ENCODE results near the gene UHMK1.
"Not testable (repeated sequence)": the region's sequence is repeated elsewhere in the genome, so short reads cannot be mapped to it uniquely, and the experiment has no call there.

The UHMK1 gene, protein sequence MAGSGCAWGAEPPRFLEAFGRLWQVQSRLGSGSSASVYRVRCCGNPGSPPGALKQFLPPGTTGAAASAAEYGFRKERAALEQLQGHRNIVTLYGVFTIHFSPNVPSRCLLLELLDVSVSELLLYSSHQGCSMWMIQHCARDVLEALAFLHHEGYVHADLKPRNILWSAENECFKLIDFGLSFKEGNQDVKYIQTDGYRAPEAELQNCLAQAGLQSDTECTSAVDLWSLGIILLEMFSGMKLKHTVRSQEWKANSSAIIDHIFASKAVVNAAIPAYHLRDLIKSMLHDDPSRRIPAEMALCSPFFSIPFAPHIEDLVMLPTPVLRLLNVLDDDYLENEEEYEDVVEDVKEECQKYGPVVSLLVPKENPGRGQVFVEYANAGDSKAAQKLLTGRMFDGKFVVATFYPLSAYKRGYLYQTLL

DNA sequence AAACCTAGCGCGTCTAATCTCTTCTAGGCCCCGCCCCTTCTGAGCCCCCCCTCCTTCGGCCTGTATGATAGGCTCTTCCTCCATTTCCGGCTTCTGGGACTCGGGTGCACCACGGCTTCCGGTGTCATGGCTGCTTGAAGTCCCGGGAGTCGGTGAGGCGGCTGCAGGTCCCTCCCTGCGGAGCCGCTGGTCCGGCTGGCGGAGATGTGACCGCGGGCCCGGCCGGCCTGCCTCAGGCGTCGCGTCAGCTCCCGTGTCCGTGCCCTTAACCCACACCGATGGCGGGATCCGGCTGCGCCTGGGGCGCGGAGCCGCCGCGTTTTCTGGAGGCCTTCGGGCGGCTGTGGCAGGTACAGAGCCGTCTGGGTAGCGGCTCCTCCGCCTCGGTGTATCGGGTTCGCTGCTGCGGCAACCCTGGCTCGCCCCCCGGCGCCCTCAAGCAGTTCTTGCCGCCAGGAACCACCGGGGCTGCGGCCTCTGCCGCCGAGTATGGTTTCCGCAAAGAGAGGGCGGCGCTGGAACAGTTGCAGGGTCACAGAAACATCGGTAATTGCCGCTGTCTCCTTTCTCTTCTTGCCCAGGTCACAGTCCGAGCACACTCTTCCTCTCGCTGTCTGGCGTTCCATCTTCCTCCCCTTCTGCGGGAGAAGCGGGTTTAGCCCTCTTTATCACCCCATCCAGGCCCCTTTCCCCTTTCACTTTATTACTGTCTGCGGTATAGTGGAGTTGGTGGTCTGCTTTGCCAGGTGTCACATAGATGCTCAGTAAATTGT lies at the start of gene UHMK1:
UHMK1 (plus strand) TSS at position 96 of the 773 bp plus-strand sequence; CDS start at position 279, 183 bp downstream.
- DNase-seq, result peak; percentile 90

DNA sequence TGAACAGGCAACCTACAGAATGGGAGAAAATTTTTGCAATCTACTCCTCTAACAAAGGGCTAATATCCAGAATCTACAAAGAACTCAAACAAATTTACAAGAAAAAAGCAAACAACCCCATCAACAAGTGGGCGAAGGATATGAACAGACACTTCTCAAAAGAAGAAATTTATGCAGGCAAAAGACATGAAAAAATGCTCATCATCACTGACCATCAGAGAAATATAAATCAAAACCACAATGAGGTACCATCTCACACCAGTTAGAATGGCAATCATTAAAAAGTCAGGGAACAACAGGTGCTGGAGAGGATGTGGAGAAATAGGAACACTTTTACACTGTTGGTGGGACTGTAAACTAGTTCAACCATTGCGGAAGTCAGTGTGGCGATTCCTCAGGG lies 43.3 kb upstream of the UHMK1 start:
- not testable (repeated sequence) for DNase-seq

DNA sequence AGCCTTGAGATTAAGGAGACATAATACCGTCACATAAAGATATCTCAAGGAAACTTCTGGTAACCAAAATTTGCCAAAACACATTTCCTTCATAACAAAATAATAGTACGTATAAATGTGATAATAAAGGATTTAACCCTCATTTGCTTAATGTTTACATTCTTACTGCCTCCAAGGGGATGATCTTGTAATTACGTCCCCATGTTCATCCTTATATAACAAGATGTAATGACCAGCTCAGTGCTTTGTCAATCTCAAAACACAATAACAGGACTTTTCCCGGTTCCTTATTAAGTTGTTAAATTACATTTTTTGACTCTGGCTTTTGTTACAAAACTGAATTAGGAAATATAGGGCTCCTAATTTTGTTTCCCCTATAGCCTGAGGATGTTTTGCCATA lies 41.3 kb upstream of the UHMK1 start:
- DNase-seq, result no peak

DNA sequence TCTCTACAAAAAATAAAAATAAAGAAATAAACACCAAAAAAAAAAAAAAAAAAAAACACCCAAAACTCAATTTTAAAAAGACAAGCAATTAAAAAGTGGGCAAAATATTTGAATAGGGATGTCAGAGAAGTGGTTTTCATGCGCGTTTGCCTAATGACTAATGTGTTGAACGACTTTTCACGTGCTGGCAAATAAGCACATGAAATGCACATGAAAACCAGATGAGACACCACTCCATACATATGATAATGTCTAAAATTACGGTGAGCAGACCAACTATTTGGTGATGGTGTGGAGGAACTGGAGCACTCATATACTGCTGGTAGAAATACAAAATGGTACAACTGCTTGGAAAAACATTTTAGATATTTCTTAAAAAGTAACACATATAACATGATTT lies 39.4 kb upstream of the UHMK1 start:
- no peak for DNase-seq

DNA sequence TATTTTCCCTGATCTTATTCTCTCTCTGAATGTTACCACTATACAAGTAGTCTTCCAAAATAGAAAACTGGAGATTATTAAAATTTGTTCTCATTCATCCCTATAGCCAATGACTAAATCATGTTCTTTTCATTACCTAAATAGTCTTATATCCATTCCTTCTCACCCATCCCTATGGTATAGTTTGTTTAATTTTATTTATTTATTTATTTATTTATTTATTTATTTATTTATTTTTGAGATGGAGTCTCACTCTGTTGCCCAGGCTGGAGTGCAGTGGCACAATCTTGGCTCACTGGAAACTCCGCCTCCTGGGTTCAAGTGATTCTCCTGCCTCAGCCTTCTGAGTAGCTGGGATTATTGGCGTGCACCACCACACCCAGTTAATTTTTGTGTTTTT lies 35.2 kb upstream of the UHMK1 start:
- DNase-seq, result not testable (repeated sequence)

DNA sequence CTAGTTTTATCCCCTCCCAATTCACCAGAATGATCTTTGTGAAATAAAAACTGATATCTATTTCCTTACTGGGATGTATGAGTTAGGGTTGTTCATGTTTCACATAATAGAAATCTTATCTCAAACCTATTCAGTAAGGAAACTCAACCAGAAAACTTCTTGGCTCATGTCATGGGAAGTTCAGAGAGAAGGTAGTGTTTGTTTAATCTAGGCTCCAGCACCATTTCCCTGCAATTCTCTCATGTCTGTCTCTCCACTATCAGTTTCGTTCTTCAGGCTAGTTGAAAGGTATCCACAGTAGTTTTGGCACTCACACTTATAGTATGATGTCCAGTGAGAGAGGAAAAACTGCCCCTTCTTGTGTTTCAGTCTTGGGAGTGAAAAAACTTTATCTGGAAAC lies 34.6 kb upstream of the UHMK1 start:
- DNase-seq, result no peak

DNA sequence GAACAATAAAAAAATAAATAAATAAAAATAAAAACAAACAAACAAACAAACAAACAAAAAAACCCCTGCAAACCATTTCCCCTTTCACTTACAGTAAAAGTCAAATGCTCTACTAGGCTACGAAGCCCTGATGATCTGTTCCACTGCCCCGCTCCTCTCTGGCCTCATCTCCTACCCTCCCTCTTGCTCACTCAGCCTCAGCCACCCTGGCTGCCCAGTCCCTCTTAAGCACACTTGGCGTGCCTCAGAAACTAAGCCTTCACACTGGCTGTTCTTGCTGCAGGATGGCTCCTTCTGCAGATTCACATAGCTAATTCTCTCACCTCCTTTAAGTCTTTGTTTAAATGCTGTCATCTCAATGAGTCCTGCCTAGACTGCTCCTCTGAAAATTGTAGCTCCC lies 30.8 kb upstream of the UHMK1 start:
- no peak for DNase-seq

DNA sequence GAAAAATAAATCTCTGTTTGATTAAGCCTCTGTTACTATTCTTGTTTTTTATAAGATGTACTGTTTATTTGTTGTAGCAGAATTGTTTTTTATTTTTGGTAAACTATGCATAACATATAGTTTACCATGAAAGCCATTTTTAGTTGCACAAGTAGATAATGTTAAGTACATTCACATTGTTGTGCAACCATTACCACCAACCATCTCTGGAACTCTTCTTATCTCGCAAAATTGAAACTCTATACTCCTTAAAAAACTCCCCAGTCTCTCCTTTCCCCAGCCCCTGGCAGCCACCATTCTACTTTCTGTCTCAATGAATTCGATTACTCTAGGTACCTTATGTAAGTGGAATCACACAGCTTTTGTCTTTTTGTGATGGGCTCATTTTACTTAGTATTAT lies 27.4 kb upstream of the UHMK1 start:
- DNase-seq, result no peak

DNA sequence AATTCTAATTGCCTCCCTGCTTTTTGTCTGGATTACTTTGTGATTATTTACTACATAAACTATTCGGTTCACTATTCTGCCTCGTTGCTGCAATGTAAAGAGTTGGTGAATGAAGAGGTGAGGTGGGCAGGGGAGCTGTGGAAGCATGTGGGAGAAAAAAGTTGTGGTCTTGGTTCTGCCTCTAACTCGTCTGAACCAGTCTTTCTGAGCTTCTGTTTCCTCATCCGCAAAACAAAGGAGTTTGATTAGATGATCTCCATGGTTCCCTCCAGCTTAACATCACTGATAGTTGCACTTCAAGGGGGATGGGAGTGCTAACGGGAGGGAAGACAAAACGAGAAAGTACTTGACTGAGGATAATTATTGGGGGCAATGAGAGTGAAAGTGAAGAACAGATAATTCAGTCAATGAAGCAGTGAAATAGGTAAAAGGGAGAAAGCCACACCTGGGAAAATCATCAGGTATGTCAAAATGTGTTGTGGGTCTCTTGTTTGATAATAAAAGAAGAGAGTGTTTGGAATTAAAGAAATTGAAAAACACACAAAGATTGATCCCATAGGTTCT lies 26.2 kb upstream of the UHMK1 start:
- no peak for DNase-seq

DNA sequence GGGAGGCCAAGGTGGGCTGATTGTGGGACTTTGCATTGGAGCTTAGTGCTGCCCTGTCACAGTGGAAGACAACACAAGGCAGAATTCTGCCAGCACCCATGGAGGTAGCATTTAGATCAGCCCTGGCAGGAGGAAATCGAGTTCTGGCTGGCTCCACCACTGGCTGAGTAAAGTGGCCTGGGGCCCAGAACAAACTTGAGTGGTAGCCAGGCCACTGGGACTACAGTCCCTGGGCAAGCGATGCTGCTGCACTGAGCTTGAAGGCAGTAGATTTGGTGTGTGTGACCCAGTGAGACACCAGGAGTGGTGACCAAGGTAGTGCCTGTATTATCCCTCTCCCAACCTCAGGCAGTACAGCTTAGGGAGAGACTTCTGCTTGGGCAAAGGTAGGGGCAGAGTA lies 22.5 kb upstream of the UHMK1 start:
- no peak for DNase-seq

DNA sequence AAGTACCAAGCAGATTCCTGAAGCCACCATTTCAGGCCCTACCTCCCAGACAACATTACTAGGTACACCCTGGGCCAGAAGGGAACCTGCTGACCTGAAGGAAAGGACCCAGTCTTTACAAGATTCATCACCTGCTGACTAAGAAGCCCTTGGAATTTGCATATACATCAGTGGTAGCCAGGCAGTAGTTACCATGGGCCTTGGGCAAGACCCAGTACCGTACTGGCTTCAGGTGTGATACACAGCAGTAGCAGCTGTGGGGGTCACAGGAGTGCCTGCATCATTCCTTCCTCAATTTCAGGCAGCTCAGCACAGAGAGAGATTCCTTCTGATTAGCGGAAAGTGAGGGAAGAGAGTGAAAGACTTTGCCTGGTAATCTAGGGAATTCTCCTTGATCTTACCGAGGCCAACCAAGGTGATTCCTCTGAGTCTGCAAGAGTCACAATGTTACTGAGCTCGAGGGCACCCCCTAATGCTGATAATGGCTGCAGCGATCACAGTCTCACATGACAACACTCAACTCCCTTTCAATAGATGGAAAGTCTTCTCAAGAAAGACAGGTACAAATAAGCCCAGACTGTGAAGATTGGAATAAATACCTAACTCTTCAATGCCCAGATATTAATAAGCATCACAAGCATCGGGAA lies 22.0 kb upstream of the UHMK1 start:
- no peak for DNase-seq

DNA sequence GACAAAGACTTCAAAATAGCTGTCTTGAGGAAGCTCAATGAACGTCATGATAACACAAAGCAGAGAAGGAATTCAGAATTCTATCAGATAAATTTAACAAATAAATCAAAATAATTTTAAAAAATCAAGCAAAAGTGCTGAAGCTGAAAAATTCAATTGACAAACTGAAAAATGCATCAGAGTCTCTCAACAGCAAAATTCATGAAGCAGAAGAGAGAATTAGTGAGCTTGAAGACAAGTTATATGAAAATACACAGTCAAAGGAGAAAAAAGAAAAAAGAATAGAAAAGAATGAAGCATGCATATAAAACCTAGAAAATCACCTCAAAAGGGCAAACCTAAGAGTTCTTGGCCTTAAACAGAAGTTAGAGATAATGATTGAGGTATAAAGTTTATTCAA lies 21.0 kb upstream of the UHMK1 start:
- DNase-seq, result no peak

DNA sequence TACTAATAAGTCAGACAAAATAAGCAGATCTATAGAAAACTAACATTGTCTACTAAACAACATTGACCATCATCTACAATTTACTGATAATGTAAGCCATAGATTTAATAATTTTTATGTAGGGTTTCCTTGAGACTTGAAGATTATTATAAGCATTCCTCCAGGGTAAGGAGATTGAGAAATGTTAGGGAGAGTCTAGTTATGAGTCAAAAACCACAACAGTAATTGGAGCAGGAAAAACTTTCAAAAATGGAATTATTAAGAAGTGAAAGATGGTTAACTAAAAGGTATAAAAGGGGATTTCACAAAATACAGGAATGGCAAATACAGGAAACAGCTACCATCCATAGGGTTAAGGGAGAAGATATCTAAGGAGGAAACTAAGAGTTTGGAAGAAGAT lies 12.4 kb upstream of the UHMK1 start:
- DNase-seq, result no peak

DNA sequence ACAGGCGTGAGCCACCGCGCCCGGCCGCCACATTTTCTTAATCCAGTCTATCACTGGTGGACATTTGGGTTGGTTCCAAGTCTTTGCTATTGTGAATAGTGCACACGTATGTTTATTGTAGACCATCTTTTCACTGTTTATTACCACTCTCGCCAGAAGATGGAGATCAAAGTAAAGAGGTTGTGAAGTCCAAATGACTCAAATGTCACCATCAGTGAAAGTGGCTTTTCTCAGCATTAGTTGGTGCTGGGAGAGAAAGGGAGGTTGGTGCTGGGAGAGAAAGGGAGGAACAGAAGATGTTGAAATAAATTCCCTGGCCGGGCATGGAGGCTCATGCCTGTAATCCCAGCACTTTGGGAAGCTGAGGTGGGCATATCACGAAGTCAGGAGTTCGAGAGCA lies 10.4 kb upstream of the UHMK1 start:
- DNase-seq, result no peak

DNA sequence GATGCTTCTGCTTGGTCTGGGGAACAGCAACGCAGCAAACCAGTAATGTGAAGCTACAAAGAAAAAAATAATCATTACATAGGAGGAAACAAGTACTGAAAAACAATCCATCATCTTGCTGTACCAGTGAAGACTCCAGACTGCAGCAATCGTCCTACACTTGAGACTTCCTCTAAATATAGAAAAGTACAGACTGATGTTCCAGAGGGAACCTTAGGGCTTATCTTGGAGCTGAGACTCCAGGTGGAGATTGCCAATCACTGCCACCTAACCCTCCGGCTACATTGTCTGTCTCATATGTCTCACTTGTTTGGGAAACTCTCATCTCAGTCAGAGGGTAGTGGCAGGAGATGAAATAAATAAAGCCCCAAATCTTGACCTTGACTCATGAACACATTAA lies 9.4 kb upstream of the UHMK1 start:
- DNase-seq, result no peak

DNA sequence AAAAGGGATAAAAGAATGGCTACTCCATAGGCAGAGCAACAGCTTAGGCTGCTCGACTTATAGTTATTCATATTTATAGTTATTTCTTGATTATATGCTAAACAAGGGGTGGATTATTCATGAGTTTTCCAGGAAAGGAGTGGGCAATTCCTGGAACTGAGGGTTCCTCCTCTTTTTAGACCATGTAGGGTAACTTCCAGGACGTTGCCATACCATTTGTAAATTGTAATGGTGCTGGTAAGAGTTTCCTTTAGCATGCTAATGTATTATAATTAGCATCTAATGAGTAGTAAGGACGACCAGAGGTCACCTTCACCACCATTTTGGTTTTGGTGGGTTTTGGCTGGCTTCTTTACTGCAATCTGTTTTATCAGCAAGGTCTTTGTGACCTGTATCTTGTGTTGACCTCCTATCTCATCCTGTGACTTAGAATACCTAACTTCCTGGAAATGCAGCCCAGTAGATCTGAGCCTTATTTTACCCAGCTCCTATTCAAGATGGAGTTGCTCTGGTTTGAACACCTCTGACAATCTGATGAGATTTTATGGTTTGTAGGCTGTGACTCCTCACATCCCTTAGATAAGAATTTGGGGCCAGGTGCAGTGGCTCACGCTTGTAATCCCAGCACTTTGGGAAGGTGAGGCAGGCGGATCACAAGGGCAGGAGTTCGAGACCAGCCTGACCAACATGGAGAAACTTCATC lies 1.9 kb upstream of the UHMK1 start:
- not testable (repeated sequence) for DNase-seq

DNA sequence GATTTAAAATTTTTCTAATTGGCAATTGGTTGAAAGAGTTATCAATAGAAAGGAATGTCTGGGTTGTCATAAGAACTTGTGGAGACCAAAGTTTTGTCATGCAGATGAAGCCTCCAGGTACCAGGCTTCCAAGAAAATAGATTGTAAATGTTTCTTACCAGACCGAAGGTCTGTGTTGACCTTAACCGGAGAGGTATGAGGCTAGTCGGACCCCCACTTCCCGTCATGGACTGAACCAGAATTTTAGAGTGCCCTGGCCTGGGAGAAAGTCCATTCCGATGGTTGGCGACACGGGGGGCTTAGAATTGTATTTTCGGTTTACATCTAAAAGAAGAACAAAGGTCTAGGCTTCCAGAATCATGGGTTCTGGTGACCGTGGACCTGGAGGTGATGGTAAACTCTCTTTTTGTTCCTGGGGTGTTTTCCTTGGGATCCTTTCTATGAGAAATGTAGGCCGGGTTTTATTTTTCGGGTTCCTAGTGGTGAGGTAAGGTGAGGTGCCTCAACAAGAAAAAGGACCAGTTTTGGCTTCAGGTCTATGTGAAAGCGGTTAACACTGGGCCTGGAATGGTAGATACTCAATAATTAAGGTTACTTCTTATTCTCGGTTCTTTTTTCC lies 405 bp upstream of the UHMK1 start:
- DNase-seq, result no peak

DNA sequence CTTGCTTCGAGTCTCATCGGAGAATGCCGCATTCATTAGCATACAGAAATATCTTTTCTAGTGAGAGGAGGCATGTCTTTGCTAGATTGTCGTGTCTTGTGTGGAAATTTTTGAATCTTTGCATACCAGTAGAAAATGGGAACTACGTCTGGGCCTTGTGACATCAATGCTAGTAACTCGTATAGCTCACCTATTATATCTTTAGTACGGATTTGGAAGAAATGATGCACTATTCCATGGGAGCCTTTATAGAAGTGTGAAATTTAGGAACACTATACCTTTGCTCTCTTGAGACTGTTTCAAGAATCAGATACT lies 835 bp downstream of the UHMK1 start:
- no peak for DNase-seq

DNA sequence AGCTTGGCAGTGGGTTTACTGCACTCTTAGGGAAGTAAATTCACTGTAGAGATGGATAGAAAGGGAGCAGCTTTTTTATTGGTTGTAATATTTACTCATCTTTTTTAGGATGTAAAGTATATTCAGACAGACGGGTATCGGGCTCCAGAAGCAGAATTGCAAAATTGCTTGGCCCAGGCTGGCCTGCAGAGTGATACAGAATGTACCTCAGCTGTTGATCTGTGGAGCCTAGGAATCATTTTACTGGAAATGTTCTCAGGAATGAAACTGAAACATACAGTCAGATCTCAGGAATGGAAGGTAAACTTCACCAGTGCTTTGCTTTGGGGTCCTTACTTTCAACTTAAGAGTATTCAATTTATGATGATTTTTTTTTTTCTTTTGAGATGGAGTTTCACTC lies 3.2 kb downstream of the UHMK1 start:
- DNase-seq, result no peak

DNA sequence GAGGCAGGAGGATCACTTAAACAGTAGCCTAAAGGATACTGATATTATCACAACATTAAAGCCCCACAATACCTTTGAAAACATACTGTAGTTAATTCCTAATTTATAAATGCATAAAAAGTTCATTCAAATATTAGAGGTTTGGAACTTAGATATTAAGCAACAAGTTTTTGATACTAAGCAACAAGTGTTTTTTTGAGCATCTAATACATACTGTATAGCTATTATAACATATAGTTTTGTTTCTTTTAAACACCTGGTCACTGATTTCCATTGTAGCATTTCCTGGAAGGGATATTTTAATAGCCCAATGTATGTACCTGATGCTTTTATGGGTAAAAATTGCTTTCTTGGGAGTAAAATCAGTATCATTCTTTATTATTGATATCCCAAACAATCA lies 4.5 kb downstream of the UHMK1 start:
- no peak for DNase-seq

DNA sequence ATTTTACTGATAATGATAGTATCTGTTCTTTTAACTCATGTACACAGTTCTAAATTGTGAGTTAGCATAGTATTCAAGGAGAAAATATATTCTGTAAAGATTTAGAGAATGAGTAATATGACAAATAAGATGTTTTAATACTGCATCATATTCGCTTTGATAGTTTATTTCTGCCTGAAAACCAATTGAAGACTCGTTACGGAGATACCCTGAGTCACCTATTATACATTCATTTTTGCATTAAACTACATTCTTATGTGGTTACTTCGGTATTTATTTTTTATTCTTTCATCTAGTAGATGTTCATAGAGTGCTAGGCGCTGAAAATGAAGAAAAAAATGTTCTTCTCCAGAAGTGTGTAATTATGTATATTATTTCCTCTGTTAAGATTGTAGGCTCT lies 5.3 kb downstream of the UHMK1 start:
- DNase-seq, result no peak

DNA sequence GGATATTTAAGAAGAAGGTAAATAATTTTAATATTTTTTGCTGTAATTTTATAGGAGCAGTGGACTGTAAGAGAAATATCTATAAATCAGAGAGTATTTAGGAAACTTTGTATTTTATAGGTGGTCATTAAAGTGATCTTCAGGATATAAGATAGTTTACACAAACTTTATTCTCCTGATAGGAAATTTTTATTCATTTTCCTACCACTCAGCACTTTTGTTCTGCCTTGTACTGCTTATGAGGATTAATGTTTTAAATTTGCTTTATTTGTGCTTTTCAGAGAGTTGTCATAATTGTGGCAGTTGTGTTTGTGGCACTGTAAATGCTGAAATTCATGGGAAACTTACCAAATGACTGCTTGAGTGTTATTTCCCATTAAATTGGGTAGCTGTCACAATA lies 29.7 kb downstream of the UHMK1 start:
- no peak for DNase-seq

Measured in CD4-positive, alpha-beta T cell treated with Interleukin-10 for 1 hour (primary cell).